Vagina (tissue), 2 donors: Measurements from ENCODE around the gene SMOC2. TPM values are rescaled to one million over a fixed set of nuclear protein-coding genes. Genes with fewer than 3 reads are reported as not detected.

Experiments used
- DNase-seq, 2 donors: peaks; one replicate each; pipeline ENCODE4 v3.0.0-alpha.2; 2017; ENCODE audit errors: extremely low spot score in 2 of 2
- H3K27ac ChIP-seq: fragments of 200-600 bp; sonication (generic); one replicate; pipeline ENCODE4 v1.5.1; 2019
- H3K27me3 ChIP-seq: fragments of 200-600 bp; sonication (generic); one replicate; pipeline ENCODE4 v1.5.1; 2019
- H3K36me3 ChIP-seq, 2 donors: fragments of 200-600 bp; sonication (generic); one replicate each; pipeline ENCODE4 v1.5.1; 2017 to 2019
- H3K4me1 ChIP-seq: fragments of 200-600 bp; sonication (generic); one replicate; pipeline ENCODE4 v1.5.1; 2019
- H3K4me3 ChIP-seq, 2 donors: fragments of 200-600 bp; sonication (generic); 1 replicate in 1 of 2; 2 replicates in 1 of 2; pipeline ENCODE4 v1.5.1; 2016 to 2019
- H3K9me3 ChIP-seq: fragments of 200-600 bp; sonication (generic); one replicate; pipeline ENCODE4 v1.5.1; 2019
- CTCF ChIP-seq, 3 experiments: fragments of 450-650 bp in 2 of 3; fragments of 200-600 bp in 1 of 3; sonication (generic) in 1 of 3; IDR thresholded peaks; one replicate each; pipeline ENCODE4 v1.5.1; 2017 to 2019; ENCODE audit warnings: antibody characterized with exemption in 3 of 3, mild to moderate bottlenecking in 2 of 3, moderate library complexity in 2 of 3
- POLR2A ChIP-seq, 2 donors: fragments of 450-650 bp; IDR thresholded peaks; one replicate each; pipeline ENCODE4 v1.6.1; 2017; ENCODE audit warnings: antibody characterized with exemption in 2 of 2, mild to moderate bottlenecking in 2 of 2, moderate library complexity in 2 of 2
- POLR2AphosphoS5 ChIP-seq, 2 donors: sonication (generic); formaldehyde crosslinking; IDR thresholded peaks; one replicate each; pipeline ENCODE4 v1.9.0; 2017; ENCODE audit warnings: antibody characterized with exemption in 2 of 2, mild to moderate bottlenecking in 2 of 2, low read depth in 1 of 2; ENCODE audit not compliant: insufficient read depth in 1 of 2
- intact Hi-C: fragments of 100-400 bp; cut with DNase I; formaldehyde crosslinking; loops from one replicate; pipeline ENCODE4 v1.15.1; 2023
- total RNA-seq: library from RNA; depleted of rRNA; stranded (reverse); fragments of >200 nt; gene quantifications from one replicate; pipeline ENCODE4 v1.2.3, GENCODE V29; 2016

The SMOC2 gene
- total RNA-seq, 1 donor from 2014 or later: 22.1 TPM

- no peaks in the 10 kb centered on the region for H3K36me3 ChIP-seq
- no peak overlapping the region for H3K4me3 ChIP-seq
- H3K4me1 ChIP-seq: no peaks in the 10 kb centered on the region
- no peaks in the 10 kb centered on the region for H3K27me3 ChIP-seq
- DNase-seq: no peak
- no peaks in the 10 kb centered on the region for H3K9me3 ChIP-seq
- H3K27ac ChIP-seq: no peak overlapping the region
- TF ChIP-seq CTCF (IDR thresholded peaks at IDR 0.05): no peak
- no peak for TF ChIP-seq POLR2AphosphoS5 (IDR thresholded peaks at IDR 0.05; ENCODE audit: insufficient read depth in 1 of 2, low read depth in 1 of 2)
- TF ChIP-seq POLR2A (IDR thresholded peaks at IDR 0.05): no peak
- intact Hi-C loops: no loop called here
Measured at GRCh38 chr6:168632694-168633093, 191.7 kb downstream of the SMOC2 start.

- no peak for TF ChIP-seq CTCF (IDR thresholded peaks at IDR 0.05)
- TF ChIP-seq POLR2A (IDR thresholded peaks at IDR 0.05): no peak
- peak in 1 of 2 donors; percentile 31 for TF ChIP-seq POLR2AphosphoS5 (IDR thresholded peaks at IDR 0.05; ENCODE audit: insufficient read depth in 1 of 2, low read depth in 1 of 2)
- no peak for DNase-seq
- H3K36me3 ChIP-seq: no peaks in the 10 kb centered on the region
- intact Hi-C loops: no loop called here
- no peaks in the 10 kb centered on the region for H3K4me1 ChIP-seq
- H3K27ac ChIP-seq: no peak overlapping the region
- no peaks in the 10 kb centered on the region for H3K9me3 ChIP-seq
- no peaks in the 10 kb centered on the region for H3K27me3 ChIP-seq
- no peak overlapping the region for H3K4me3 ChIP-seq
Measured at GRCh38 chr6:168634541-168635328, 193.8 kb downstream of the SMOC2 start.

GRCh38 chr6:168636147-168637004 lies 195.4 kb downstream of the SMOC2 start:
- no peak for DNase-seq
- intact Hi-C loops: no loop called here
- no peak for TF ChIP-seq POLR2A (IDR thresholded peaks at IDR 0.05)
- no peak for TF ChIP-seq POLR2AphosphoS5 (IDR thresholded peaks at IDR 0.05; ENCODE audit: insufficient read depth in 1 of 2, low read depth in 1 of 2)
- no peak for TF ChIP-seq CTCF (IDR thresholded peaks at IDR 0.05)
- H3K27ac ChIP-seq: no peak overlapping the region
- peaks cover 12% of the 10 kb centered on the region for H3K4me1 ChIP-seq
- no peak overlapping the region for H3K4me3 ChIP-seq
- H3K27me3 ChIP-seq: no peaks in the 10 kb centered on the region
- H3K36me3 ChIP-seq: no peaks in the 10 kb centered on the region
- H3K9me3 ChIP-seq: no peaks in the 10 kb centered on the region

GRCh38 chr6:168637834-168638233 lies 196.8 kb downstream of the SMOC2 start:
- no peak for TF ChIP-seq CTCF (IDR thresholded peaks at IDR 0.05)
- Histone ChIP-seq H3K36me3 (no peaks in the 10 kb centered on the region), H3K27ac (no peak overlapping the region), H3K4me1 (peaks cover 16% of the 10 kb centered on the region), H3K9me3 (no peaks in the 10 kb centered on the region), H3K4me3 (no peak overlapping the region), H3K27me3 (no peaks in the 10 kb centered on the region)
- intact Hi-C loops: no loop called here
- no peak for DNase-seq
